GM21529 (cell line): ENCODE results near the gene AADACL2.
"Not testable (repeated sequence)": the region's sequence is repeated elsewhere in the genome, so short reads cannot be mapped to it uniquely, and the experiment has no call there.

Experiments used
- ATAC-seq: cut with Tn5 transposase; IDR thresholded peaks from one replicate; pipeline ENCODE4 v1.9.1; 2021; ENCODE audit not compliant: unreplicated experiment

AADACL2 gene

GRCh38 chr3:151733613-151734012 lies at the start of gene AADACL2:
TSS of gene AADACL2 (plus strand) at chr3:151733927. CDS start at chr3:151734036, 109 bp downstream.
- no peak for ATAC-seq

DNA sequence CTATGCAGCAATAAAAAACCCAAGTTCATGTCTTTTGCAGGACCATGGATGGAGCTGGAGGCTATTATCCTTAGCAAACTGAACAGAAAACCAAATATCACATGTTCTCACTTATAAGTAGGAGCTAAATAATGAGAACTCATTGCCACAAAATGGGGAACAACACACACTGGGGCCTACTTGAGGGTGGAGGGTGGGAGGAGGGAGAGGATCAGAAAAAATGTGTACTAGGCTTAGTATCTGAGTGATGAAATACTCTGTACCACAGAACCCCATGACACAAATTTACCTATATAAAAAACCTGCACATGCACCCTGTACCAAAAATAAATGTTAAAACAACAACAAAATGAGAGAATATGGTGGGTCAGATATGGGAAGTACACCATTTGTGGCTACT lies 49.6 kb upstream of the AADACL2 start:
- no peak for ATAC-seq

DNA sequence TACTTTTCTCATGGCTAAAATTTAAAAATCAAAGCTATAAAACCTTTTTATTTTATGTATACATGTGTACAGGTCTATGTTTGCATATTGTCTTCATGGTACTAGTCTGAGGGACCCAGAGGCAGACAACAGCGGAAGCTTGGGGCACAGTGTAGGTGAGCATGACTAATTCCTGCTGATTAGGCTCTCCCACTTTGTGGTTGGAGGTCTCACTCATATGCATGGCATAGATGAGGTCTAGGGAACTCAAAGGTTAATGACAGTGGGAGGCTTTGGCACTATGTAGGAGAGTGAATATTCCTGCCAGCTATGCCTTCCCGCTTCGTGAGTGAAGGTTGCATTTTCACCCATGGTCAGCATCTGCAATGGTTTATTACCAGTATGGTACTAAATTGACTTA lies 47.5 kb upstream of the AADACL2 start:
- no peak for ATAC-seq

DNA sequence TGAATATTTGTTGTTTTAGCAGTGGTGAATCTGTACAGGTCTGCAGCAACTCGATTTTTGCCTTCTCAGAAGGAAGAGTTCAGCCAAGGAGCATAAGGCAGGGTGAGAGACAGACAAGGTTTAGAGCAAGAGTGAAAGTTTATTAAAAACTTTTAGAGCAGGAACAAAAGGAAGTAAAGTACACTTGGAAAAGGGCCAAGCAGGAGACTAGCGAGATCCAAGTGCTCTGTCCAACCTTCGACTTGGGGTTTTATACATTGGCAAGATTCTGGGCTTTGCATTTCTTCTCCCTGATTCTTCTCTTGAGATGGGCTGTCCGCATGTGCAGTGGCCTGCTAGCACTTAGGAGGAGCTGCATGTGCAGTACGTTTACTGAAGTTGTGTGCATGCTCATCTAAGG lies 46.7 kb upstream of the AADACL2 start:
- ATAC-seq, result no peak

DNA sequence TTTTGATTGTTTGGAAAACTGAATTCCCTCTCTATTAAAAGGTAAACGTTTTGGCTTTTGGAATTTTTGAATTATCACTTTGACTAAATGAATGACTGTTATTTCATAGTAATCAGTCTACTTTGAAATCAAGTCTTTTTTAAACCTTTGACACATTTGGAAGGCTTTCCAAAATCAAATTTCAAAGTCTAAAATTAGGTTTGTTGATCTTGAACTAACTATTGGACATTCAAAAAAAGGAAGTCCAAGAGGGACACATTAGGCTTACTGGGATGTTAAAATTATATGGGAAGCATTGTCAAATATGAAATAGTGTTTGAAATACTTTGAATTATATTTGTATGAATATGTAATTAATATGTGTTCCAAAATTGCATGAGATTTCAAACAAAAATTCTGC lies 45.2 kb upstream of the AADACL2 start:
- no peak for ATAC-seq

DNA sequence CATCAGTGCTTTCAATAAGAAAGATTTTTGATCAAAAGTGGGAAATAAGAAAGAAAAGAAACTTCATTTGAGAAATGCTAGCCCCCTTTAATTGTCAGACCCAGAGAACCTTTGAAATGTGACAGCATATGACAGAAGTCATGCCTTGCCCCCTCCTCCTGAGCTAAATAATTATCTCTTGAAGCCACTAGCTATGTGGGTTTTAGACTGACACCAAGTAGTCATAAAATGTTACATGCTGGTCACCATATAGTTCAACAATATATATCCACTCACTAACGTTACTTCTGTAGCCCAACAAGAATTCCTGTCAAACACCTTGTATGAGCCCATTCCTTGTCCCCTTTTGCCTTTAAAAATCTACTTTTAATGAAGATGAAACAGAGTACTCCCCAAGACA lies 43.1 kb upstream of the AADACL2 start:
- no peak for ATAC-seq

DNA sequence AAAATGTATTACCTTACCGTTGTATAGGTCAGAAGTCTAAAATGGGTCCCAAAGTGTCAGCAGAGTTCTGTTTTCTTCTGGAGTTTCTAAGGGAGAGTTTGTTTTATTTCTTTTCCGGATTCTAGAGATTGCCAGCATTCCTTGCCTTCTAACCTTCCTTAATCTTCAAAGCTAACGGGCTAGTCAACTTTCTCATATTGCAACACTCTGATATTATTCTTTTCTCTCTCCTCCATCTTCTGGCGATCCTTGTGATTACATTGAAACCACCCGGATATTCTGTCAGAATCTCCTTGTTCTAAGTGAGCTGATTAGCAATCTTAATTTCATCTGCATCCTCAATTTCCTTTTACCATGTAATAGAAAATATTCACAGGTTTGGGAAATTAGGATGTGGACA lies 36.2 kb upstream of the AADACL2 start:
- no peak for ATAC-seq

DNA sequence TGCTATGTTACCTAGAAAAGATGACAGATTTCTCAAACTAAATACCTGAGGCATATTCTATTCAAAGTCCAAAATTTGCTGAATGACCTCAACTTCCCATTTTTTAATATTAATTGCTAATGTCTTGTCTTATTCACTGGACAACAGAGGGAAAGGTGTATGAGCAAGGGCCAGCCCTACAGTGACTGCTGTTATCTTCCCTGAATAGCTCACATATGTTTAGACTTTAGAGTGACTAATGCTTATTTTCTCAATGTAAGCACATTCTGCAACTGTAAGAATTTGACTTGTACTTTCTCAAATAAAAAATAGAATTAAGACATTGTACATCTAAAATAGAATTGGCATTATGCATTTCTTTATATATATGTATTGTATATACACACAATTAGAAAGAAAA lies 26.5 kb upstream of the AADACL2 start:
- no peak for ATAC-seq

- no peak for ATAC-seq
Observed at GRCh38 chr3:151708868-151709267, 24.9 kb upstream of the AADACL2 start.

DNA sequence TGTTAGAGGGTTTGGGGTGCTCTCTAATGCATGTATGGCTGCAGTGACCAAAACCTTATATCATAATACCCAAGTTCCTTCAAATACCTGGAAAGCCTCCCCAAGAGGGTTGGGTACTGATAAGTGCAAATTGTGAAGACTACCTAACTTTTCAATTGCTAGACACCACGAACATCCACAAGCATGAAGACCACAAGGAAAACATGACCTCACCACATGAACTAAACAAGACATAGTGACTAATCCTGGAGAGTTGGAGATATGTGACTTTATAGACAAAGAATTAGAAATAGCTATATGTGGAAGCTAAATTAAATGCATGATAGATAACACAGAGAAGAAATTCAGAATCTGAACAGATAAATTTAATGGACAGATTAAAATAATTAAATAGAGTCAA lies 23.9 kb upstream of the AADACL2 start:
- ATAC-seq, result no peak

GRCh38 chr3:151721294-151721693 lies 12.4 kb upstream of the AADACL2 start:
- no peak for ATAC-seq

DNA sequence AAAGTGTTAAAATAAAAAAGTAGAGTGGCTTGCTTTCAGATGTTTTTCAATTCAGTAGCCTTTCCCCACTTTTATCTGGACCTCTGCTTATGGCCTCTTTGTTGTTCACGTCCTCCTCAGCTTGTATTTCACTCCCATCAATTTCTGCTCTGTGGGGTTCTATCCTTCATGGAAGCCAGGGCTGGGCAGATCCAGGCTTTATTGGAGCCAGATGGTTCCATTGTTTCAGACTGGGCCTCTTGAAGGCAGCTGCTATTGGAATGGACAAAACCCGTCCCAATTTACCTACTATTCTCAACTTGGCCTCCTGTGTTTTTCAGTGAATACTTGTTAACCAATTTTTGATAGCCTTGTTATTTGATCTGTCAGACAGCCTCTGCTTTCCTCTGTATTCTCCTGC lies 10.9 kb upstream of the AADACL2 start:
- no peak for ATAC-seq

GRCh38 chr3:151724576-151725562 lies 8.9 kb upstream of the AADACL2 start:
- ATAC-seq, result no peak

DNA sequence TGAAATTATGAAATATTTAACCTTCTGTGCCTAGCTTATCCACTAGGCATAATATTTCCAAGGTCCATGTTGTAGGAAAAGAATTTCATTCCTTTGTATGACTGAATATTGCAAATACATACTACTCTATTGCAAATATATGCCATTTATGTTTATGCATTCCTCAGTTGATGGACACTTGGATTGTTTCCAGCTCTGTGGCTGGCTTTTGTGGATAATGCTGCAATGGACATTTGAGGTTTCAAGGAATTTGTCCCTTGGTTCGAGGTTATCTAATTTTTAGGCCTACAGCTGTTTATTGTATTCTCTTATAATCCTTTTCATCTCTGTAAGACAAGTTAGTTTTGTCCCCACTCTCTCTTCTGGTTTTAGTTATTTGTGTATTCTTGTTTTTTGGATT lies 7.7 kb upstream of the AADACL2 start:
- ATAC-seq, result no peak

- ATAC-seq, result no peak
Observed at GRCh38 chr3:151732861-151733260, 866 bp upstream of the AADACL2 start.

GRCh38 chr3:151740581-151740980 lies 6.9 kb downstream of the AADACL2 start:
- no peak for ATAC-seq

DNA sequence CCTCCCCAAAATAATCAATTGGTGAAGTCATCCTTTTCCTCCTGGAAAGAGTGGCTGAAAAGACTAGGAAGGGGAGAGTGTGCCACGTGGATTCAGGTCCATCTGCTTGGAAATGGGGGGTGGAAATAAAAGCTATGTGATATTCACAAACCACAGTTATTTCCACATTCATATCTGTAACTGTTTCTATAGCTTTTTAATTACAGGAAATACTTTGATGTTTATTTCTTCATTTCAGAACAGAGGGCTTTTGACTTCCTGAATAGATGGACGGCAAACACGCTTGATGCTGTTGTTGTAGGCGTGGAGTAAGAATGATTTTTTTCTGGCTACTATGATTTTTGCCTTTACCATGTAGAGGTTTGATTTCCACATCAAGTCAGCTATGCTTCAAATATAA lies 10.1 kb downstream of the AADACL2 start:
- ATAC-seq, result no peak

DNA sequence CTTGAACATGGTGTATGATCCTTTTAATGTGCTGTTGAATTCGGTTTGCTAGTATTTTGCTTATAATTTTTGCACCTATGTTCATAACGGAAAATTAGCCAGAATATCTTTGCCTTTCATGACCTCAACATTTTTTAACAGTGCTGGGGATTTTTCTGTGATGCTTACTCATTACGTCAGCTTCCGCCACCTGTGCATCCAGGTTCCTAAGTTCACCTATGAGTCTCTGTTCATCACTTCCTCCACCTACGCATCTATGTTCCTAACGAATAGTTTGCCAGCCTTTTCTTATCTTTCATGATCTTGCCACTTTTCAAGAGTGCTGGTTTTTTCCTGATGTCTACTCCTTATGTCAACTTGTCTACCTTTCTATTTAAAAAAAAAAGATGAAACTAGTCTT lies 16.5 kb downstream of the AADACL2 start:
- no peak for ATAC-seq

- no peak for ATAC-seq
Observed at GRCh38 chr3:151750678-151751077, 17.0 kb downstream of the AADACL2 start.

DNA sequence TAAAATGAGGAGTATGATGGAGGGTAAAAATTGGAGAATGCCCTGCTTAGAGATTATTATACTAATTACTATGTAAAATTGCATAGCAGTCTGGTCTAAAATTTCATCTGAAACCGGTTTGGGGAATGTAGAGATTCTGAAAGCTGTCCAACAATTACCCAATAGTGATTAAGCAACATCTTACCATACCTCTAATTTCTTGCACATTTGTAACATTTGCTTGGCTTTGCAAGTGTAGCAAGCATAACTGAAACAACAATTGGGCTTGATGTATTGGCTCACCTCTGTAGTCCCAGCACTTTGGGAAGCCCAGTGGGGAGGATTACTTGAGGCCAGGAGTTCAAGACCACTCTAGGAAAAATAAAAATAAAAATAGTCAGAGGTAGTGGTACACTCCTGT lies 17.4 kb downstream of the AADACL2 start:
- ATAC-seq, result no peak

GRCh38 chr3:151753846-151754245 lies 20.1 kb downstream of the AADACL2 start:
- no peak for ATAC-seq

- no peak for ATAC-seq
Observed at GRCh38 chr3:151761581-151761980, 27.9 kb downstream of the AADACL2 start.

- not testable (repeated sequence) for ATAC-seq
Observed at GRCh38 chr3:151764699-151765098, 31.0 kb downstream of the AADACL2 start.
